NCI-H1694 (cell line): Measurements from ENCODE around the gene COL24A1.
A peak's percentile ranks its signal among the peaks of the same experiment; 100 is the strongest.
"Not testable (repeated sequence)": the region's sequence is repeated elsewhere in the genome, so short reads cannot be mapped to it uniquely, and the experiment has no call there.

Experiments
- DNase-seq: peaks from one replicate; lab custom pipeline; 2025; lab: John Stamatoyannopoulos, UW

COL24A1 gene

GRCh38 chr1:85801520-85801919 is 355.1 kb downstream of the COL24A1 start:
- no peak for DNase-seq

- no peak for DNase-seq
Observed at GRCh38 chr1:85799737-85800136, 356.8 kb downstream of the COL24A1 start.

- DNase-seq = no peak
Observed at GRCh38 chr1:85798419-85798818, 358.2 kb downstream of the COL24A1 start.

GRCh38 chr1:85777021-85777420 is 379.6 kb downstream of the COL24A1 start:
- not testable (repeated sequence) for DNase-seq

- DNase-seq = no peak
Observed at GRCh38 chr1:85762804-85763203, 393.8 kb downstream of the COL24A1 start.

GRCh38 chr1:85756864-85757263 is 399.7 kb downstream of the COL24A1 start:
- no peak for DNase-seq

- DNase-seq = no peak
Observed at GRCh38 chr1:85748120-85748519, 408.5 kb downstream of the COL24A1 start.

- DNase-seq = no peak
Observed at GRCh38 chr1:85746777-85747176, 409.8 kb downstream of the COL24A1 start.

- no peak for DNase-seq
Observed at GRCh38 chr1:85743814-85744213, 412.8 kb downstream of the COL24A1 start.

- no peak for DNase-seq
Observed at GRCh38 chr1:85734931-85735330, 421.6 kb downstream of the COL24A1 start.

GRCh38 chr1:85718678-85719340 is 437.8 kb downstream of the COL24A1 start:
- DNase-seq = no peak

- DNase-seq = not testable (repeated sequence)
Observed at GRCh38 chr1:85714418-85715114, 442.0 kb downstream of the COL24A1 start.

GRCh38 chr1:85708829-85709227 is 447.7 kb downstream of the COL24A1 start:
- DNase-seq = no peak

GRCh38 chr1:85707990-85708828 is 448.4 kb downstream of the COL24A1 start, which contains the start of gene ZNHIT6:
ZNHIT6 (minus strand) TSS chr1:85708433; CDS start chr1:85708284, 149 bp downstream.
- peak; percentile 96 for DNase-seq

- no peak for DNase-seq
Observed at GRCh38 chr1:85707267-85707989, 449.1 kb downstream of the COL24A1 start.

GRCh38 chr1:85705940-85706339 is 450.6 kb downstream of the COL24A1 start:
- no peak for DNase-seq

GRCh38 chr1:85700422-85700821 is 456.1 kb downstream of the COL24A1 start:
- no peak for DNase-seq

- DNase-seq = no peak
Observed at GRCh38 chr1:85697895-85698294, 458.7 kb downstream of the COL24A1 start.

- peak; percentile 40 for DNase-seq
Observed at GRCh38 chr1:85692730-85693314, 463.8 kb downstream of the COL24A1 start.

GRCh38 chr1:85689775-85690404 is 466.7 kb downstream of the COL24A1 start:
- no peak for DNase-seq
